Stimulated activated CD8-positive, alpha-beta memory T cell treated with anti-CD3 and anti-CD28 coated beads, Interleukin-15, amount 100 ng/mL, for 1 hour (primary cell): ENCODE data around the gene RNF130.
A peak's percentile ranks its signal among the peaks of the same experiment; 100 is the strongest.

Experiments used
- DNase-seq: peaks from one replicate; pipeline ENCODE4 v3.0.0-alpha.2; 2020; ENCODE audit warnings: low read depth

RNF130 gene

GRCh38 chr5:180071531-180072255, at the start of gene RNF130:
Gene RNF130 (minus strand): TSS chr5:180071759. CDS start chr5:180071702, 57 bp downstream.
- peak; percentile 67 for DNase-seq

DNA sequence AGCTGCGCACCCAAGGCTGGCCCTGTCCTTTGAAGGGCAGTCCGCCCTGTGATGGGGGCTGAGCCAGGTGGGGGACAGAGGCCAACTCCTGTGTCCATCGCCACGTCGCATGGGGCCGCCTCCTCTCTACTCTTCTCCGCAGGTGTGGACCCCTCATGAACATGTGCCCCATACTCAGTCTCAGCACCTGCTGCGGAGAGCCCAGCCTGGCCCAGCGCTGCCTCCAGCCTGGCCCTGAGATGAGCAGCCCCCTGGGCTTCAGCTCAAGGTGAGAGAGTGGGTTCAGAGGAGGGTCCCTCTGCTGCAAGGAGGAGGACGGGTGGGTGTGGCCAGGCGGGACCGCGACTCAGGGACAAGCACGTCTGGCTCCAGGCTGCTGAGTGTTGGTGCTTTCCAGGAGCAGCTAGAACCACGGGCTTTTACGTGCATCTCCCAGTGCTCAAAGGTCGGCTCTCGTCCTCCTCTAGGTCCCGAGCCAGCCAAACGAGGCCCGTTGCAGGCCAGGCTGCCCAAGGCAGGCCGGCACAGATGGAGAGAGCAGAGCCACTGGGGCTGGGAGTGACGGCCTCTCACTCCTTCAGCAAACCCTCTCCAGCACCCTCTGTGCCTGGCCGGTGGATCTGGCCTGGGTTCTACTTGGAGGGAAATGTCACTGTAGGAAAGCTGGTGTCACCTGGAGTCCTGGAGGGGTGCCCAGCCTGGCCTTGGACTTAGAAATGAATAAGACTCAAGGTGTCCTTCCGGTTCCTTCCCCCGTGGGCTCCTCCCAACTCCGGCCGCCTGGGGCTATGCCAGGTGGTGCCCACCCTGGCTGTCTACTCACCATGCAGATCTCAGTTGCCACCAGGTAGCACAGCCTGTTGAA, 48.9 kb upstream of the RNF130 start:
- no peak for DNase-seq

DNA sequence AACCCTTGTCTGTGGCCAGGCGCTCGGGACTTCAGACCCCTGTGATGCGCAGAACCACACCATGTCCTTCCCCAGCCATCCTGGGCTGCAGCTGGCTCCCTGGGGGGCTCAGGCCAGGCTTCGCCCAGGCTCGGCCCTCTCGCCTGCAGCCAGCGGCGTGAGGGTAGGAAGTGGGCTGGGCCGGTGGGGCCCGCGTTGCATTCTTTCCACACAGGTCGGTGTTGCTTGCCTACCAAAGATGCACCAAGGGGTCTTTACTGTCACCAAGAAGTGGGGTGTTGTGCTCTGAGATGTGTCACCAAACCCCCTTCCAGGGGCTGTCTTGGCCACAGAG, 48.3 kb upstream of the RNF130 start:
- no peak for DNase-seq

- DNase-seq, result no peak
Observed at GRCh38 chr5:180119031-180119902, 47.7 kb upstream of the RNF130 start.

- no peak for DNase-seq
Observed at GRCh38 chr5:180118391-180118791, 46.8 kb upstream of the RNF130 start.

DNA sequence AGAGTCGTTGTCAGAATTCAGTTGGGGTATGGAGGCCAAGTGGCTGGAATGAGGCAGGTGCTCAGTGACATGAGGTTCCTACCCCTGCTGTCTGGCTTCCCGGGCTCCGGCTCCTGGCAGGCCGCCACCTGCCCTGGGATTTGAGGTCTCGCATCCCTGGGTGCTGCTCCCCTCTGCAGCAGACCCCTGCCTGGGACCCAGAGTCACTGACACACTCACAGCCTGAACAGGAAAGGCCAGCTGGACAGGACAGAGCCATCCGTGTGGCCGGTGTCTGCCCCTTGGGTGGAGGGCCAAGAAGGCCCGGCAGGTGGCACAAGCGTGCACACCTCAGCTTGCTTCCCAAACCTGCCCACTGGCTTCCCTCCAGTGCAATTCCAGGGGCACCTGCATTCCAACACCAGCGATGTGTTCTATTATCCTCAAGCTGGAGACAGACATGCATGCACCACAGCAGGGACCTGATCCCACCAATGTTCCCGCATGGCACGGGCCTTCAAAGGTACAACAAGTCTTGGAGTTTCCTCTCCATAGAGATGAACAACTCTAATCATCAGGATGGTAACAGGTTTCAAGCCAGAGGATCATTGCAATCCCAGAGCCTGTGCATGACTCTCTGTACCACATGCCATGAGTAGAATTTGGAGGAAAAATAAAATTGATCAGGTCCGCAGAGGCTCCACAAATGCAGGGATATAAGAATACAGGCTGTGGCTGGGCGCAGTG, 45.6 kb upstream of the RNF130 start:
- DNase-seq, result no peak

DNA sequence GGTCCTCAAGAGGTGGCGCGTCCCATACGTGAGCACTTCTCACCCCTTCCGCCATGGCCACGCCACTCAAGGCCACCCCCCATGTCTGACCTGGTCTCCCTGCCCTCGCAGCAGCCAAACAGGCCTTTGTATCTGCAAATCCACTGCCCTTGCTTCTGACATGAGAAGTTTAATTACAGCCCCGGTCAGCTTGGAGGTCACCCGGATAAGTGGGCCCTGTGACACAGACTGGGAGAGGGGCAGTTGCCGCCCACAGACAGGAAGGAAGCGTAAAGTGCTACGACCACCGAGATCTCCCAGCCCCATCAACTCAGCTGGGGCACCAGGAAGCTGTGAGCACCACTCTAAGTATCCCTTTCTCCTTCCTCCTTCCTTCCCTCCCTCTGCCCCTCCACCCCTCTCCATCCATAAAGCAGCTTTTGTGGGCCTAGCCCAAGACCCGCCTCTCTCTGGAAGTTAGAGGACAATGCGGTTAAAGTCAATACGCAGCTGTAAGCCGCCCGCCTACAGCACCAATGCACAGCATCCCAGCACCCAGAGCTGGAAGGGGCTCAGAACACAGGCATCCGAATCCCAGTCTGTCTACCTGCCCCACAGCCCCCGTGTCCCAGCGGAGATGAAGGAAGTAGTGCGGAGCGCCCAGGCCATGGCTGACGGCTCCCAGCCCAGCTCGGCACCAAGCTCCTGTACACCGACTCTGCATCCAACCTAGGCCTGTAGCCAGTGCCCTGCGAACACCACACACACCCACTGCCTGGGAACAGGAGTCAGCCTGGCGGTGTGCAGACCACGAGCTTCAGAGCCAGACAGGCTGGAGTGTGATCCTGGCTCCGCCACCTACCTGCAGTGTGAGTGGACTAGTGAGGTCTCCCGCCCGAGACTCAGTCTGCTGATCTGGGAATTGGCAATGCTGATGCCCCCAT, 44.8 kb upstream of the RNF130 start:
- DNase-seq, result no peak

DNA sequence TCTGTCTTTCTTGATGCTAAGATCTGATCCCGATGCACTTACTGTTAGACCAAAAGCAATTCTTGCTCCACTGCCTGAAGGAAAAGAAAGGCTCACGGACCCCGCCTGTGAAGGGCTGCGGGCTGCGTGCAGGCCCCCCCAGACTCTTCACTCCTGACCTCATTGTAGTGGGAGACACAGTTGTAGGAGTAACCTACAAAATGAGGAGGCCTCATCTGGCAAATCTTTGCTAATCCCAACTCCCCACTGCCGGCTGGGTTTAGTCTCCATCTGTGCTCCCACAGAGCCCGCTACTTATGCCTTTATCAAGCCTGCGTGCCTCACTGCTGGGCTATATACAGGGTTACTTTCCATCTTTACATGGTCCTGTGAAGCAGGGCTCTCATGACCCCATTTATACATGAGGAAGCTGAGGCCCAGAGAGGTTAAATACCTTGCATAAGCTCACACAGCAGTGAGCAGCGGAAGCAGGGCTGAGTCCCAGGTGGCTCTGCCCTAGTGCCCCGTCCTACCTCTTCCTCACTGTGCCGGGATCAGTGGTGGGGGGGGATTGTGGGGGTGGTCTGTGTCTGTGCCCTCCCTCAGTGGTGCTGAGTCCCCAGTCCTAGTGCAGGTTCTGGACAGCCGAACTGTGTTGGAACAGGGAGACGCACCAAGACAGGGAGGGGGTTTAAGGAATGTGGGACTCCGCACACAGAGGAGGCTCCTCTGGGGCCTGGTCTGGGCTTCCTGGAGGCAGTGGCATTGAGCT, 43.9 kb upstream of the RNF130 start:
- no peak for DNase-seq

DNA sequence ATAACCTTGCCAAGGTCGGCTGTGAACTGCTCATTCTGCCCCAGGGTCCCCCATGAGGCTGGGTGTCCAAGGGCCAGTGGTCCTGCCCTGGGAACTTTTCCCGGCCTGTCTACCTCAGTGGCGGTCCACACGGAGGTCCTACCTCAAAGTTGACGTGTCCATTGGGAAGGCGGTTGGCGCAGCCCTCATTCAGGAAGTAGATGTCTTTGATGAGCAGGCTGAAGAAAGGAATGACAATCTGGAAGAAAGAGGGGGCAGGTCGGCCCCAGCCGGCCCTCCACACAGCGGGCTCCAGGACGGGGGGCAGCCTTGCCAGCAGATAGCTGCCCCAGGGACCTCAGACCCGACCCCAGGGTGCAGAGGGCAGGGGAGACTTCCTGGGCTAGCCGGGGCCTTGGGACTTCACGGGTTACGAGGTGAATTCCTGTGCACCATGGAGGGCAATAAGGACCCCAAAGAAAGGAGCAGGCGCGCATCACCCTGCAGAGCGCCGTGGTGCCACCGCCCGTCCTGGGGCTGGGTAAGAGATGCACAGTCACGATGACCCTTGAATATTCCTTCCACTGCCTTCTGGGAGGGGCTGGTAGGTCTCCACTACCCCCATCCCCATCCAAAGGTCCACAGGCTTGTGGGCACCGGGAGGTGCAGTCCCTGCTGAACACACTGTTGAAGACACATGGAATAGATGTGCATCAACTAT, 42.9 kb upstream of the RNF130 start:
- no peak for DNase-seq

DNA sequence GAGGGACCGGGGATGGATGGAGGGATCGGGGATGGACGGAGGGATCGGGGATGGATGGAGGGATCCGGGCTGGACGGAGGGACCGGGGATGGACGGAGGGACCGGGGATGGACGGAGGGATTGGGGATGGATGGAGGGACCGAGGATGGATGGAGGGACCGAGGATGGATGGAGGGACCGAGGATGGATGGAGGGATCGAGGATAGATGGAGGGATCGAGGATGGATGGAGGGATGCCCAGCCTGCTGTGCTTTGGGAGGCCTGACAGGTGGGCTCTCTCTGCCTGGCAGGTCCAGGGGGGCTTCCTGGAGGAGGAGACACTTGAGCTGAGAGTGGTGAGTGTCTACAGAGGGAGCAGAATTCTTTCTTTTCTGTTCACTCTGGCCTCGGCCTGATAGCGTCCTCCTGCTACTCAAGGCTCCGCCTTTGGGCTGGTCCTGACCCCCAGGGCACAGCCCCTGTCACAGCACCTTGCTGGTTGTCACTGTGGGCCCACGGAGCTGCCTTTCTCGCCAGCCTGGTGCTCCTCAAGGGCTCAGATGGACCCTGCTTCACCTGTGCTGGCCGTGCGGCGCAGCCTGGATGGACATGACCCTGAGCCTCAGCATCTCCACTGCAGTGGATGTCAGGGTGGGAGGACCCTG, 42.2 kb upstream of the RNF130 start:
- DNase-seq, result no peak

GRCh38 chr5:180112181-180112861, 40.8 kb upstream of the RNF130 start:
- no peak for DNase-seq

DNA sequence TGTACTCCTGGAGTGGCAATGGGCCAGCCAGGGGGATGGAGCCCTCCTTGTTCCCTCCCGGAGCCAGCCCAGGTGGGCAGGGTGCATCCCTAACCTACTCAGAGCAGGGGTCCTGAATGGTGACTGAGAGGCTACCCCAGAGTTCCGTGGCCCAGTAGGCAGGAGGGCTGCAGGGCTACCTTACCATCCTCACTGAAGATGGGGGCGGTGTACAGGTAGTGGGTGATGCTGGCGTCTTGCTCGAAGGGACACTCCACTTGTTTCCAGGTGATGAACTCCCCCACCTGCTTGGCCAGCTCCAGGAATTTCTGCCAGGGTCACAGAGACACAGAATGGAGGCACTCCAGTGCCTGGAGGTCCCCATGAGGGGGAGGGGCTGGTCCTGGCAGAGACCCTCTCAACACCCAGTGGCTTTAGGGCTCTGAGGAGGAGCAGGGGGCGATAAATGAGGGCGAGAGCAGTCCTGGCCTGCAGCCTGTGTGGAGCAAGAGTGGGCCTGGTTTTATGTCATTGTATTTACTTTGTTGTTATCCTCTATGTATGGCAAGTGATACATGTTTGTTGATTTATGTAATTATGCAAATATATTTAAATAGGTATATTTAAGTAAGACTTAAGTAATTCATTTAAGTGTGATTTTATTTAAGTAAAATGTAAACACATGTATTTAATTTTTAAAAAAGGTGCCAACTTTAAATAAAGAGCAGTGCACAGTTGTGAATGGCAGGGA, 39.9 kb upstream of the RNF130 start:
- DNase-seq, result no peak

- DNase-seq, result no peak
Observed at GRCh38 chr5:180109920-180110319, 38.4 kb upstream of the RNF130 start.

DNA sequence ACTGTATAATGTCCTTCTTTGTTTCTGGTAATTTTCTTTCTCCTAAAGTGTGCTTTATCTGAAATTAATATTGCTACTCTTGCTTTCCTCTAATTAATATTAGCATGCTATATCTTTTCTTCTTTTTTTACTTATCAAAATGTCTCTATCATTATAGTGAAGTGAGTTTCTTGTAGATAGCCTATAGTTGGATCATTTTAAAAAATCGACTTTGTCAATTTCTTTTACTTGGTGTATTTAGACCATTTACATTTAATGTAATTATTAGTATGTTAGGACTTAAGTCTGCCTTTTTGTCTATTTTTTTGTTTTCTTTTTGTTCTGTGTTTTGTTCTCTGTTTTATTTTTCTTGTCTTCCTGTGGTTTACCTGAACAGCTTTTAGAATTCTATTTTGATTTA, 35.4 kb upstream of the RNF130 start:
- DNase-seq, result no peak

DNA sequence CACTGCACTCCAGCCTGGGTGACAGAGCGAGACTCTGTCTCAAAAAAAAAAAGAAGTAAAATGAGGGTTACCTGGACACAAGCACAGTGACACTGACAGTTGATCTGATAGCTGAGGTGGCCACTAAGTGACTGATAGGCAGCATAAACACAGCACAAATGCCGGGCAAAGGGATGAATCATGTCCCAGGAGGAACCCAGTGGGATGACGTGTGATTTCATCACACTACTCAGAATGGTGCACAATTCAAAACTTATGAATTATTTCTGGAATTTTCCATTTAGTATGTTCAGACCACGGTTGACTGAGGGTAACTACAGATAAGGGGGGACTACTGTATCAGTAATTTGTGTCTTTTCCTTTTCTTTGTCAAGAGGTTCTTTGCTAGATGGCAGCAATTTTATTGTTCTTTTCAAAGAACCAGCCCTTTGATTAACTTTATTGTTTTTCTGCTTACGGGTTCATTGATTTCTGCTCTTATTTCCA, 34.3 kb upstream of the RNF130 start:
- no peak for DNase-seq

DNA sequence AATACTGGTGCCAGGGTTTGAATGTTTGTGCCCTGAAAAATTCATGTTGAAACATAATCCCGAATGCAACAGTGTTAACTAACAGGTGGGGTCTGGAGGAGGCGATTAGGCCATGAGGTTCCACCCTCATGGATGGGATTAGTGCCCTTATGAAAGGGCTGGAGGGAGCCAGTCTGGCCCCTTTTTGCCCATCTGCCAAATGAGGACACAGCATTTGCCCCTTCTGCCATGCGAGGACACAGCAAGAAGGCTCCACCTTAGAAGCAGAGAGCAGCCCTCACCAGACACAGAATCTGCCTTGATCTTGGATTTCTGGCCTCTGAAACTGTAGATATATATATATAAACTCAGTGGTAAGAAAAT, 32.6 kb upstream of the RNF130 start:
- DNase-seq, result no peak

DNA sequence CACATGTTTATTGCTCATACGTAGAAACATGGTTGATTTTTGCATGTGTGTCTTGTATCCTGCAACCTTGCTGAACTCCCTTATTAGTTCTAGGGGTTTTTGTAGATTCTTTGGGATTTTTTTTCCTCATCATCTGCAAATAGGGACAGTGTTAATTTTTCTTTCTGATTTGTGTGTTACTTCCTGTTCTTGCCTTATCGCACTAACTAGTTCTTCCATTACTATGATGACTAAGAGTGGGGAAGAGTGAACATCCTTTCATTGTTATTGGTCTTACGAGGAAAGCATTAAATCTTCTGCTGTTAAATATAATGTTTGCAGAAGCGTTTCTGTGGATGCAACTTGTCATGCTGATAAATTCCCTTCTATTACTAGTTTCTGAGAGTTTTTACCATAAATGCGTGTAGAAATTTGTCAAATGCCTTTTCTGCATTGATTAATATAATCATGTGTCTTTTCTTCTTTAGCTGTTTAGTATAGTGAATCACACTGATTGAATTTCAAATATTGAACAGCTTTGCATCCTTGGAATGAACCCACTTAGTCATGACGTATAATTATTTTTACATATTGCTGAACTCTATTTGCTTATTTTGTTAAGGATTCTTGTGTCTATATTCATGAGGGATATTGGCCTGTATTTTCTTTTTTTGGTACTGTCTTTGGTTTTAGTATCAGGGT, 32.1 kb upstream of the RNF130 start:
- DNase-seq, result no peak
